HK-2 (cell line): ENCODE data around the gene ARHGAP20.

Source experiments
- DNase-seq: peaks from one replicate; pipeline ENCODE4 v3.0.0-alpha.2; 2018; ENCODE audit not compliant: unreplicated experiment

Gene ARHGAP20

DNA sequence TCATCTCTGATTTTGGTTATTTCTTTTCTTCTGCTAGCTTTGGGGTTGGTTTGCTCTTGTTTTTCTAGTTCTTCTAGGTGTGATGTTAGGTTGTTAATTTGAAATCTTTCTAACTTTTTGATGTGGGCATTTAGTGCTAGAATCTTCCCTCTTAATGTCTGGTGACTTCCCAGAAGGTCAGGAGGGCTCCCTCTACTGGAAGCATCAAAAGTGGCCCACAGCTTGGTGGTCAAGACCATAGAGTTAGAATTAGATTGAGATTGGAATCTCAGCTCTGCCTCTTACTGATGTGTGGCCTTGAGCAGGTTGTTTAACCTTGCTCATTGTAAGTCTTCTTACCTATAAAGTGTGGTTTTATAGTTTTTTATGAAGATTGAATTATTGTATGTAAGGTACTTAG is 183.2 kb downstream of the ARHGAP20 start:
- no peak for DNase-seq

DNA sequence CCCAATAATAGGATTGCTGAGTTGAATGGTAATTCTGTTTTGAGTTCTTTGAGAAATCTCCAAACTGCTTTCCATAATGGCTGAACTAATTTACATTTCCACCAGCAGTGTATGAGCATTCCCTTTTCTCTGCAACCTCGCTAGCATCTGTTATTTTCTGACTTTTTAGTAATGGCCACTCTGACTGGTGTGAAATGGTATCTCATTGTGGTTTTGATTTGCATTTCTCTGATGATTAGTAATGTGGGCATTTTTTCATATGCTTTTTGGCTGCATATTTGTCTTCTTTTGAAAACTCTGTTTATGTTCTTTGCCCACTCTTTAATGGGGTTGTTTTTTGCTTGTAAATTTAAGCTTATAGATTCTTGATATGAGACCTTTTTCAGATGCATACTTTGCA is 185.1 kb downstream of the ARHGAP20 start:
- no peak for DNase-seq
